ENCODE results near the gene LHX4.

- TF ChIP-seq NONO (IDR thresholded peaks at IDR 0.05; ENCODE audit: low read depth in 2 of 2, low read length in 1 of 2) (no peak), CEBPZ (IDR thresholded peaks at IDR 0.05; ENCODE audit: borderline replicate concordance, low read depth, low read length) (no peak), UBTF (IDR thresholded peaks at IDR 0.05; ENCODE audit: borderline replicate concordance in 1 of 2, low read depth in 2 of 2, low read length in 2 of 2) (no peak), ZBTB9 (CRISPR knock-in tag; IDR thresholded peaks at IDR 0.05) (no peak), FOS (IDR thresholded peaks at IDR 0.05; ENCODE audit: extremely low read depth, insufficient read length) (no peak), CTCF (IDR thresholded peaks at IDR 0.05 in 2 of 3, conservative IDR thresholded peaks at IDR 0.05 in 1 of 3; ENCODE audit: insufficient read depth in 2 of 3, low read depth in 1 of 3, low read length in 3 of 3) (no peak), THAP7 (CRISPR knock-in tag; IDR thresholded peaks at IDR 0.05) (no peak)
Measured at GRCh38 chr1:180247061-180247460, 17.0 kb downstream of the LHX4 start.

All from K562 (cell line).